ENCODE data around the gene AVEN. TPM values are rescaled to one million over a fixed set of nuclear protein-coding genes. Genes with fewer than 3 reads are reported as not detected.

Gene AVEN
- total RNA-seq, 1 donor from 2014 or later, result 17.1 TPM

- Mint-ChIP-seq H3K27ac (no peak overlapping the region), H3K4me1 (peaks cover 3% of the 10 kb centered on the region), H3K27me3 (no peaks in the 10 kb centered on the region), H3K4me3 (no peak overlapping the region), H3K9me3 (peaks cover 5% of the 10 kb centered on the region), H3K36me3 (ENCODE audit: low read depth) (no peaks in the 10 kb centered on the region)
- no peak for DNase-seq
- intact Hi-C loops (cut with micrococcal nuclease), result no loop called here
Observed at GRCh38 chr15:33955945-33956344, 83.1 kb downstream of the AVEN start.

GRCh38 chr15:33946152-33946551 is 92.9 kb downstream of the AVEN start:
- H3K4me1 Mint-ChIP-seq, result peaks cover 2% of the 10 kb centered on the region
- no peak overlapping the region for H3K4me3 Mint-ChIP-seq
- no peak for DNase-seq
- intact Hi-C loops (cut with micrococcal nuclease), result no loop called here
- H3K27ac Mint-ChIP-seq, result no peak overlapping the region
- H3K36me3 Mint-ChIP-seq (ENCODE audit: low read depth), result no peaks in the 10 kb centered on the region
- H3K9me3 Mint-ChIP-seq, result no peaks in the 10 kb centered on the region
- no peaks in the 10 kb centered on the region for H3K27me3 Mint-ChIP-seq

- Mint-ChIP-seq H3K27me3 (no peaks in the 10 kb centered on the region), H3K27ac (no peak overlapping the region), H3K36me3 (ENCODE audit: low read depth) (no peaks in the 10 kb centered on the region), H3K4me1 (no peaks in the 10 kb centered on the region), H3K9me3 (no peaks in the 10 kb centered on the region), H3K4me3 (no peak overlapping the region)
- DNase-seq, result no peak
- intact Hi-C loops (cut with micrococcal nuclease), result no loop called here
Observed at GRCh38 chr15:33941279-33942063, 97.5 kb downstream of the AVEN start.

- no peak for DNase-seq
- Mint-ChIP-seq H3K27me3 (no peaks in the 10 kb centered on the region), H3K9me3 (no peaks in the 10 kb centered on the region)
Observed at GRCh38 chr15:33934921-33935320, 104.1 kb downstream of the AVEN start.

GRCh38 chr15:33934396-33934795 is 104.6 kb downstream of the AVEN start:
- Mint-ChIP-seq H3K4me1 (no peaks in the 10 kb centered on the region), H3K36me3 (ENCODE audit: low read depth) (no peaks in the 10 kb centered on the region), H3K9me3 (no peaks in the 10 kb centered on the region), H3K4me3 (no peak overlapping the region), H3K27me3 (no peaks in the 10 kb centered on the region), H3K27ac (no peak overlapping the region)
- intact Hi-C loops (cut with micrococcal nuclease), result no loop called here
- no peak for DNase-seq

More at GRCh38 chr15:33934921-33935320, 104.1 kb downstream of the AVEN start:
- Mint-ChIP-seq H3K4me3 (no peak overlapping the region), H3K27ac (no peak overlapping the region), H3K36me3 (ENCODE audit: low read depth) (no peaks in the 10 kb centered on the region), H3K4me1 (no peaks in the 10 kb centered on the region)
- intact Hi-C loops (cut with micrococcal nuclease), result no loop called here

- H3K27me3 Mint-ChIP-seq, result no peaks in the 10 kb centered on the region
- no peaks in the 10 kb centered on the region for H3K9me3 Mint-ChIP-seq
- no peaks in the 10 kb centered on the region for H3K36me3 Mint-ChIP-seq (ENCODE audit: low read depth)
- H3K4me1 Mint-ChIP-seq, result no peaks in the 10 kb centered on the region
- no peak for DNase-seq
- intact Hi-C loops (cut with micrococcal nuclease), result no loop called here
- H3K27ac Mint-ChIP-seq, result no peak overlapping the region
- H3K4me3 Mint-ChIP-seq, result no peak overlapping the region
Observed at GRCh38 chr15:33932734-33933133, 106.3 kb downstream of the AVEN start.

- H3K4me3 Mint-ChIP-seq, result no peak overlapping the region
- no peak for DNase-seq
- no peak overlapping the region for H3K27ac Mint-ChIP-seq
- no peaks in the 10 kb centered on the region for H3K27me3 Mint-ChIP-seq
- no peaks in the 10 kb centered on the region for H3K4me1 Mint-ChIP-seq
- intact Hi-C loops (cut with micrococcal nuclease), result no loop called here
- no peaks in the 10 kb centered on the region for H3K36me3 Mint-ChIP-seq (ENCODE audit: low read depth)
- H3K9me3 Mint-ChIP-seq, result no peaks in the 10 kb centered on the region
Observed at GRCh38 chr15:33926260-33926659, 112.7 kb downstream of the AVEN start.

- H3K4me1 Mint-ChIP-seq, result no peaks in the 10 kb centered on the region
- no peaks in the 10 kb centered on the region for H3K36me3 Mint-ChIP-seq (ENCODE audit: low read depth)
- no peaks in the 10 kb centered on the region for H3K27me3 Mint-ChIP-seq
- intact Hi-C loops (cut with micrococcal nuclease), result no loop called here
- no peak overlapping the region for H3K27ac Mint-ChIP-seq
- no peak for DNase-seq
- no peak overlapping the region for H3K4me3 Mint-ChIP-seq
- no peaks in the 10 kb centered on the region for H3K9me3 Mint-ChIP-seq
Observed at GRCh38 chr15:33923446-33923845, 115.6 kb downstream of the AVEN start.

GRCh38 chr15:33915571-33916407 is 123.2 kb downstream of the AVEN start:
- H3K27me3 Mint-ChIP-seq, result no peaks in the 10 kb centered on the region
- H3K9me3 Mint-ChIP-seq, result no peaks in the 10 kb centered on the region
- no peak for DNase-seq
- H3K27ac Mint-ChIP-seq, result no peak overlapping the region
- no peaks in the 10 kb centered on the region for H3K4me1 Mint-ChIP-seq
- H3K36me3 Mint-ChIP-seq (ENCODE audit: low read depth), result no peaks in the 10 kb centered on the region
- intact Hi-C loops (cut with micrococcal nuclease), result no loop called here
- no peak overlapping the region for H3K4me3 Mint-ChIP-seq

GRCh38 chr15:33913459-33913858 is 125.5 kb downstream of the AVEN start:
- no peak for DNase-seq
- no peaks in the 10 kb centered on the region for H3K4me1 Mint-ChIP-seq
- H3K27ac Mint-ChIP-seq, result no peak overlapping the region
- H3K9me3 Mint-ChIP-seq, result no peaks in the 10 kb centered on the region
- intact Hi-C loops (cut with micrococcal nuclease), result no loop called here
- H3K36me3 Mint-ChIP-seq (ENCODE audit: low read depth), result no peaks in the 10 kb centered on the region
- no peak overlapping the region for H3K4me3 Mint-ChIP-seq
- no peaks in the 10 kb centered on the region for H3K27me3 Mint-ChIP-seq

- Mint-ChIP-seq H3K27me3 (no peaks in the 10 kb centered on the region), H3K27ac (no peak overlapping the region), H3K4me3 (no peak overlapping the region), H3K9me3 (no peaks in the 10 kb centered on the region), H3K36me3 (ENCODE audit: low read depth) (no peaks in the 10 kb centered on the region), H3K4me1 (no peaks in the 10 kb centered on the region)
- DNase-seq, result no peak
- intact Hi-C loops (cut with micrococcal nuclease), result no loop called here
Observed at GRCh38 chr15:33912326-33912725, 126.7 kb downstream of the AVEN start.

- no peak for DNase-seq
- Mint-ChIP-seq H3K36me3 (ENCODE audit: low read depth) (no peaks in the 10 kb centered on the region), H3K27ac (no peak overlapping the region), H3K4me1 (no peaks in the 10 kb centered on the region), H3K9me3 (no peaks in the 10 kb centered on the region), H3K27me3 (no peaks in the 10 kb centered on the region), H3K4me3 (no peak overlapping the region)
- intact Hi-C loops (cut with micrococcal nuclease), result no loop called here
Observed at GRCh38 chr15:33910741-33911140, 128.3 kb downstream of the AVEN start.

GRCh38 chr15:33908406-33908805 is 130.6 kb downstream of the AVEN start:
- Mint-ChIP-seq H3K4me3 (no peak overlapping the region), H3K36me3 (ENCODE audit: low read depth) (no peaks in the 10 kb centered on the region), H3K27ac (no peak overlapping the region), H3K4me1 (no peaks in the 10 kb centered on the region), H3K9me3 (no peaks in the 10 kb centered on the region), H3K27me3 (no peaks in the 10 kb centered on the region)
- intact Hi-C loops (cut with micrococcal nuclease), result no loop called here
- no peak for DNase-seq

GRCh38 chr15:33907326-33907725 is 131.7 kb downstream of the AVEN start:
- intact Hi-C loops (cut with micrococcal nuclease), result no loop called here
- no peak overlapping the region for H3K27ac Mint-ChIP-seq
- no peaks in the 10 kb centered on the region for H3K36me3 Mint-ChIP-seq (ENCODE audit: low read depth)
- no peaks in the 10 kb centered on the region for H3K4me1 Mint-ChIP-seq
- DNase-seq, result no peak
- H3K4me3 Mint-ChIP-seq, result no peak overlapping the region
- no peaks in the 10 kb centered on the region for H3K27me3 Mint-ChIP-seq
- no peaks in the 10 kb centered on the region for H3K9me3 Mint-ChIP-seq
